AG09319 (cell line): ENCODE results near the gene OR4D2.

Source experiments
- DNase-seq: peaks from one replicate; pipeline ENCODE4 v3.0.0-alpha.2; 2010; ENCODE audit warnings: low read depth; ENCODE audit errors: extremely low read depth
- TF ChIP-seq, protein P1 (sequence below): IDR thresholded peaks from 2 replicates; pipeline ENCODE4 v1.5.1; 2011; ENCODE audit warnings: low read depth, mild to moderate bottlenecking, inconsistent platforms, low read length, moderate library complexity

The OR4D2 gene

DNA sequence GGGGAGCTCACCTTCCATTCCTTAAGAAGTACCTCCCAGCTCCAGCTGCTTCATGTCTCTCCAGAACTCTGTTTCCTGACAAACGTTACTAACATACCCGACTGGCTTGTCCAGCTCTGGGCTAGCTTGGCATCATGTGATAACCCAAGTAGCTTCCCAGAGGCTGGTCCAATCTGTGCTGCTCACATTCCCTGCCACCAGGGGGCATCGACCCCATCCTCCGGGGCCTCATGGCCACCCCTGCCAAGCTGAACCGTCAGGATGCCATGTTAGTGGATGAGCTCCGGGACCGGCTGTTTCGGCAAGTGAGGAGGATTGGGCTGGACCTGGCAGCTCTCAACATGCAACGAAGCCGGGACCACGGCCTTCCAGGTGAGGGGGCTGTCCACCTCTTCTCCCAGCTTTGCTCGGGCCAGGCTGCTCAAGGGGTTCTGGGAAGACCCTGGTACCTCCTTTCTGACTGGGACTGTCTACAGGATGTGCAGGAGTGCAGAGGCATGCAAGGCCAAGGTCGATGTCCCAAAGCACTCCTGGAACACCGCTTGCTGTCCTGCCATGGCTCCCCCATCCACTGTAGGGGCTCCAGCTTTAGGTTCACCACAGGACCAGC is 33.3 kb downstream of the OR4D2 start:
- TF ChIP-seq, protein P1, sequence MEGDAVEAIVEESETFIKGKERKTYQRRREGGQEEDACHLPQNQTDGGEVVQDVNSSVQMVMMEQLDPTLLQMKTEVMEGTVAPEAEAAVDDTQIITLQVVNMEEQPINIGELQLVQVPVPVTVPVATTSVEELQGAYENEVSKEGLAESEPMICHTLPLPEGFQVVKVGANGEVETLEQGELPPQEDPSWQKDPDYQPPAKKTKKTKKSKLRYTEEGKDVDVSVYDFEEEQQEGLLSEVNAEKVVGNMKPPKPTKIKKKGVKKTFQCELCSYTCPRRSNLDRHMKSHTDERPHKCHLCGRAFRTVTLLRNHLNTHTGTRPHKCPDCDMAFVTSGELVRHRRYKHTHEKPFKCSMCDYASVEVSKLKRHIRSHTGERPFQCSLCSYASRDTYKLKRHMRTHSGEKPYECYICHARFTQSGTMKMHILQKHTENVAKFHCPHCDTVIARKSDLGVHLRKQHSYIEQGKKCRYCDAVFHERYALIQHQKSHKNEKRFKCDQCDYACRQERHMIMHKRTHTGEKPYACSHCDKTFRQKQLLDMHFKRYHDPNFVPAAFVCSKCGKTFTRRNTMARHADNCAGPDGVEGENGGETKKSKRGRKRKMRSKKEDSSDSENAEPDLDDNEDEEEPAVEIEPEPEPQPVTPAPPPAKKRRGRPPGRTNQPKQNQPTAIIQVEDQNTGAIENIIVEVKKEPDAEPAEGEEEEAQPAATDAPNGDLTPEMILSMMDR: peak; percentile 53
- no peak for DNase-seq

DNA sequence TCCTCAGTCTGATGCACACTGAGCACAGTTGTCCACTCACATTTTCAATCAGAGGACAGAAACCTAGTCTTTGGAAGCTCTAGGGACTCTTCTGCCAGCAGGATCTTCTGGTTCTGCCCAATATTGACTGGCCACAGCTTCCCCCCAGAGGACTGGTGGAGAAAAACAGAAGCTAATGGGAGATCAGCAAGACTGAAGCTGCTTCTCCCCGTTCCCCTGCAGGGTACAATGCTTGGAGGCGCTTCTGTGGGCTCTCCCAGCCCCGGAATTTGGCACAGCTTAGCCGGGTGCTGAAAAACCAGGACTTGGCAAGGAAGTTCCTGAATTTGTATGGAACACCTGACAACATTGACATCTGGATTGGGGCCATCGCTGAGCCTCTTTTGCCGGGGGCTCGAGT is 36.1 kb downstream of the OR4D2 start:
- TF ChIP-seq, protein P1: no peak
- no peak for DNase-seq

DNA sequence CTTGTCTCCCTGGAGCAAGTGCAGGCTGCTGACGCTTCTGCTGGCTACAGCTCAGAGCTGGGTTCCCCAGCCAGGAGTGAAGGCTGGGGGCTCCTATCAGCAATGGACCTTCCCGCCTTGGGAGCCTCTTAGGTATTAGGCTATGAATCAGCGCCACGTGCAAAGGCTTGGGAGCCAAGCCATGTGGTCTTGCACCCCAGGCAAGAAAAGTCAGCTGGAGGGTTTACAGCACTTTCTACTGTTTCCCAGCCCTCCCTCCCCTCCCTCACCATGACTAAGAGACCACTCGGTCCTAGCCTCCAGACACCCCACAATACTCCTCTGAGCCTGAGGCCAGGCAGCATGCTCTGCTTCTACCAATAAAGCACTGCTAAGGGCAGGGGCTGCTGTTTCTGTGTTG is 38.0 kb downstream of the OR4D2 start:
- TF ChIP-seq, protein P1: no peak
- DNase-seq: no peak

DNA sequence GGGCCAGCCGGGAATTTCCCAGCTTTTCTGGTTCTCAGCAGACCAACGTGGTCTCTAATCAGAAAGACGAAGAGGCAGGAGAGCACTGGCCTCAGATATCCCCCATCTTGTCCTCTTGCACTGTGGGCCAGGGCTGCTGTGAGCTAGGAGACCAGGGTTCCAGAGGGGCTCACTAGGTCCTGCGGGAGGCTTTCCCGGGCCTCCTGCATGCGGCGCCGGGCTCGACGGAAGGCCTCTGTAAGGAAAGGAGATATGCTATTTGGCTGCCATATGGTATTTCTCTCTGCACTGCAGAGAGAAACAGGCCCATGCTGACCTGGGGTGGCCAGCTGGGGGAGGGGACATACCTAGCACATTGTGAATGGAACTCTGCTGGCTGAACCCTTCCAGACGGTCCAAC is 39.2 kb downstream of the OR4D2 start:
- no peak for DNase-seq
- TF ChIP-seq, protein P1: no peak

DNA sequence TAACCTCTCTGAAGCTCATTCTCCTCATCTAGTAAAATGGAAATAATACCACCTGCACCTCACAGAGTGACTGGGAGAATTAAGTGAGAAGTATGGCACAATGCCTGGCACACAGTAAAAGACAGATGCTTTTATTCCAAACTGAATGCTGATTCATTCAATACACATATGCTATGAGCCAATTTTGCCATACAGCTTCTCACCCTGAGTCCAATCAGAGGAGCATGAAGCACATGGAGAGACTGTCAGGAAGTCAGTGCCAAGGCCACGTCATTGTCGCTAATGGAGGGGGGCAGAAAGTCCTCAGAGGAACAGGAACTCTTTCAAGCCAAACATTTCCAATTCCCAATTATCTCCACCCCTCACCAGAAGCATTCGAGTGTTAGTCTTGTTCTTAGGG is 40.7 kb downstream of the OR4D2 start:
- TF ChIP-seq, protein P1: no peak
- DNase-seq: no peak

DNA sequence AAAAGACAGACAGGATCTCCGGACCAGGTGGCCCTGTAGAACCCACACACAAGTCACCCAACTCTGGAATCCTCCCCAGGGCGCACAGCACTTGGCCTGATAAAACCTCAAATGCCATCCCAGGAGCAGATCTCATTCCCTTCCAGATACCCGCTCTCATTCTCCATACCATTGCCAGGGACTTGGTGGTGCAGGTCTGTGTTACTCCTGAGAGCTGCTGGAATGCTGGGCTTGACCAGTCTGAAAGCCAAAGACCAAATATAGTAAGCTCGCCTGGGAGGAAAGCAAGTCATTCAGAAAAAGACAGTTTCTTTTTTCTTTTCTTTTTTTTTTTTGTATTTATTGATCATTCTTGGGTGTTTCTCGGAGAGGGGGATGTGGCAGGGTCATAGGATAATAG is 41.6 kb downstream of the OR4D2 start:
- no peak for DNase-seq
- TF ChIP-seq, protein P1: no peak

DNA sequence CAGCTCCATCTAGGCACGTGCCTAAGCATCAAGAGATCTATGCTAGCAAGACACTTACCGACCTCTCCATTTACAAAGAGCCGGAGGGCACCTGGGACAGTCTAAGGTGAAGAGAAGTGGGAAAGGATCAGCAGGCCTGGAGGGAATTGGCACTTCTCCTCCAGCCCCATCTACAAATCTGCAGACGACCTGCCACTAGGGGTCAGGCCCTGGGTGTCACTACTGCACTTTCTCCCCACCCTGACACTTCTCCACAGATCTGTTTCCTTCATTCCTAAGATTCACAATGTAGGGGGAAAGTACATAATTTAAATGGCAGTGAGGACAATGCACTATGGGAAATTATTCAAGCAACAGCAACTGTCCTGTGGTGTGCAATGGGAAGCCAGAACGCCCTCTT is 44.1 kb downstream of the OR4D2 start:
- no peak for DNase-seq
- TF ChIP-seq, protein P1: no peak
